HepG2 (cell line): ENCODE measurements around the gene RNASE13. TPM values are rescaled to one million over a fixed set of nuclear protein-coding genes. Genes with fewer than 3 reads are reported as not detected.
A peak's percentile ranks its signal among the peaks of the same experiment; 100 is the strongest.

Source experiments
- AKNA ChIP-seq: sonication (generic); formaldehyde crosslinking; IDR thresholded peaks from 2 replicates; pipeline ENCODE4 v1.4.0; 2020; ENCODE audit warnings: missing genetic modification reagents, borderline replicate concordance
- ARID2 ChIP-seq: sonication (generic); formaldehyde crosslinking; IDR thresholded peaks from 2 replicates; pipeline ENCODE4 v1.8.1; 2022; ENCODE audit warnings: mild to moderate bottlenecking, missing genetic modification reagents, borderline replicate concordance
- ATF1 ChIP-seq: IDR thresholded peaks from 2 replicates; pipeline ENCODE4 v1.6.1; 2016; ENCODE audit warnings: mild to moderate bottlenecking, control low read depth
- BORCS8-MEF2B ChIP-seq: sonication (generic); formaldehyde crosslinking; IDR thresholded peaks from 2 replicates; pipeline ENCODE4 v1.8.0; 2022; ENCODE audit warnings: mild to moderate bottlenecking, missing genetic modification reagents
- CENPX ChIP-seq: sonication (generic); formaldehyde crosslinking; IDR thresholded peaks from 2 replicates; pipeline ENCODE4 v1.9.0; 2021; ENCODE audit warnings: mild to moderate bottlenecking, missing genetic modification reagents, moderate library complexity
- CSRNP2 ChIP-seq: sonication (generic); formaldehyde crosslinking; conservative IDR thresholded peaks from 2 replicates; pipeline ENCODE4 v1.8.0; 2022; ENCODE audit warnings: low read depth, missing genetic modification reagents
- DR1 ChIP-seq: sonication (generic); formaldehyde crosslinking; IDR thresholded peaks from 2 replicates; pipeline ENCODE4 v1.8.0; 2021; ENCODE audit warnings: mild to moderate bottlenecking, missing genetic modification reagents, inconsistent platforms
- KLF12 ChIP-seq: sonication (generic); formaldehyde crosslinking; IDR thresholded peaks from 2 replicates; pipeline ENCODE4 v1.4.0; 2020; ENCODE audit warnings: missing genetic modification reagents, borderline replicate concordance
- LCORL ChIP-seq, 2 experiments: fragments of 450-650 bp in 1 of 2; sonication (generic) in 1 of 2; formaldehyde crosslinking in 1 of 2; IDR thresholded peaks; 2 replicates each; pipeline versions ENCODE4 v1.5.0 to v1.6.1; 2017 to 2020; ENCODE audit warnings: antibody characterized with exemption in 1 of 2, missing genetic modification reagents in 1 of 2
- NFKB2 ChIP-seq: sonication (generic); formaldehyde crosslinking; IDR thresholded peaks from 2 replicates; pipeline ENCODE4 v1.4.0; 2020; ENCODE audit warnings: missing genetic modification reagents, borderline replicate concordance
- NFYC ChIP-seq: IDR thresholded peaks from 2 replicates; pipeline ENCODE4 v1.6.1; 2016; ENCODE audit warnings: missing genetic modification reagents, missing compliant biosample characterization
- SIX1 ChIP-seq: sonication (generic); formaldehyde crosslinking; IDR thresholded peaks from 2 replicates; pipeline ENCODE4 v1.4.0; 2020; ENCODE audit warnings: missing genetic modification reagents, borderline replicate concordance
- SMAD9 ChIP-seq: sonication (generic); formaldehyde crosslinking; IDR thresholded peaks from 2 replicates; pipeline ENCODE4 v1.5.1; 2020; ENCODE audit warnings: mild to moderate bottlenecking, missing genetic modification reagents
- ZMAT3 ChIP-seq: sonication (generic); formaldehyde crosslinking; conservative IDR thresholded peaks from 2 replicates; pipeline ENCODE4 v1.7.0; 2021; ENCODE audit warnings: missing genetic modification reagents
- ZNF33A ChIP-seq: sonication (generic); formaldehyde crosslinking; IDR thresholded peaks from 2 replicates; pipeline ENCODE4 v1.5.1; 2020; ENCODE audit warnings: missing genetic modification reagents, mild to moderate bottlenecking, moderate library complexity, borderline replicate concordance
- ZNF761 ChIP-seq: sonication (generic); formaldehyde crosslinking; conservative IDR thresholded peaks from 2 replicates; pipeline ENCODE4 v1.4.0; 2020; ENCODE audit warnings: mild to moderate bottlenecking, missing genetic modification reagents
- polyA plus RNA-seq, 8 experiments: library from polyadenylated mRNA; depleted of rRNA in 3 of 8; stranded (reverse) in 7 of 8; unstranded in 1 of 8; fragments of >200 nt; fragmentation: Illumina TruSeq in 4 of 8; extraction: Trizol in 4 of 8; gene quantifications; 2 replicates each; pipeline versions ENCODE4 v1.2.1 to v1.2.3, GENCODE V29; 2011 to 2016; ENCODE audit warnings: low read depth in 4 of 8, missing spikeins in 1 of 8, mixed read lengths in 1 of 8; ENCODE audit not compliant: insufficient read depth in 1 of 8
- total RNA-seq, 5 experiments: library from RNA; depleted of rRNA; stranded (reverse); fragments of >200 nt; fragmentation: Illumina TruSeq; extraction: Trizol; gene quantifications; 2 replicates each; pipeline ENCODE4 v1.2.3, GENCODE V29; 2016; ENCODE audit warnings: low read depth in 1 of 5
- TF ChIP-seq, protein P1 (sequence below): sonication (generic); formaldehyde crosslinking; IDR thresholded peaks from 2 replicates; pipeline ENCODE4 v1.9.0; 2021; ENCODE audit warnings: mild to moderate bottlenecking, missing genetic modification reagents

The RNASE13 gene
- total and polyA plus RNA-seq, 2 of the 13 experiments (the other 11 are each of a cell fraction or from before 2014, with no cell fraction given) = 1.0 TPM; not detected in 1

GRCh38 chr14:21043974-21044618 is 9.5 kb upstream of the RNASE13 start (continued):
- TF ChIP-seq, protein P1, sequence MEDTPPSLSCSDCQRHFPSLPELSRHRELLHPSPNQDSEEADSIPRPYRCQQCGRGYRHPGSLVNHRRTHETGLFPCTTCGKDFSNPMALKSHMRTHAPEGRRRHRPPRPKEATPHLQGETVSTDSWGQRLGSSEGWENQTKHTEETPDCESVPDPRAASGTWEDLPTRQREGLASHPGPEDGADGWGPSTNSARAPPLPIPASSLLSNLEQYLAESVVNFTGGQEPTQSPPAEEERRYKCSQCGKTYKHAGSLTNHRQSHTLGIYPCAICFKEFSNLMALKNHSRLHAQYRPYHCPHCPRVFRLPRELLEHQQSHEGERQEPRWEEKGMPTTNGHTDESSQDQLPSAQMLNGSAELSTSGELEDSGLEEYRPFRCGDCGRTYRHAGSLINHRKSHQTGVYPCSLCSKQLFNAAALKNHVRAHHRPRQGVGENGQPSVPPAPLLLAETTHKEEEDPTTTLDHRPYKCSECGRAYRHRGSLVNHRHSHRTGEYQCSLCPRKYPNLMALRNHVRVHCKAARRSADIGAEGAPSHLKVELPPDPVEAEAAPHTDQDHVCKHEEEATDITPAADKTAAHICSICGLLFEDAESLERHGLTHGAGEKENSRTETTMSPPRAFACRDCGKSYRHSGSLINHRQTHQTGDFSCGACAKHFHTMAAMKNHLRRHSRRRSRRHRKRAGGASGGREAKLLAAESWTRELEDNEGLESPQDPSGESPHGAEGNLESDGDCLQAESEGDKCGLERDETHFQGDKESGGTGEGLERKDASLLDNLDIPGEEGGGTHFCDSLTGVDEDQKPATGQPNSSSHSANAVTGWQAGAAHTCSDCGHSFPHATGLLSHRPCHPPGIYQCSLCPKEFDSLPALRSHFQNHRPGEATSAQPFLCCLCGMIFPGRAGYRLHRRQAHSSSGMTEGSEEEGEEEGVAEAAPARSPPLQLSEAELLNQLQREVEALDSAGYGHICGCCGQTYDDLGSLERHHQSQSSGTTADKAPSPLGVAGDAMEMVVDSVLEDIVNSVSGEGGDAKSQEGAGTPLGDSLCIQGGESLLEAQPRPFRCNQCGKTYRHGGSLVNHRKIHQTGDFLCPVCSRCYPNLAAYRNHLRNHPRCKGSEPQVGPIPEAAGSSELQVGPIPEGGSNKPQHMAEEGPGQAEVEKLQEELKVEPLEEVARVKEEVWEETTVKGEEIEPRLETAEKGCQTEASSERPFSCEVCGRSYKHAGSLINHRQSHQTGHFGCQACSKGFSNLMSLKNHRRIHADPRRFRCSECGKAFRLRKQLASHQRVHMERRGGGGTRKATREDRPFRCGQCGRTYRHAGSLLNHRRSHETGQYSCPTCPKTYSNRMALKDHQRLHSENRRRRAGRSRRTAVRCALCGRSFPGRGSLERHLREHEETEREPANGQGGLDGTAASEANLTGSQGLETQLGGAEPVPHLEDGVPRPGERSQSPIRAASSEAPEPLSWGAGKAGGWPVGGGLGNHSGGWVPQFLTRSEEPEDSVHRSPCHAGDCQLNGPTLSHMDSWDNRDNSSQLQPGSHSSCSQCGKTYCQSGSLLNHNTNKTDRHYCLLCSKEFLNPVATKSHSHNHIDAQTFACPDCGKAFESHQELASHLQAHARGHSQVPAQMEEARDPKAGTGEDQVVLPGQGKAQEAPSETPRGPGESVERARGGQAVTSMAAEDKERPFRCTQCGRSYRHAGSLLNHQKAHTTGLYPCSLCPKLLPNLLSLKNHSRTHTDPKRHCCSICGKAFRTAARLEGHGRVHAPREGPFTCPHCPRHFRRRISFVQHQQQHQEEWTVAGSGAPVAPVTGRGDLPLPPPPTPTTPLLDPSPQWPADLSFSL (CRISPR knock-in tag) = no peak
- TF ChIP-seq NFKB2 (CRISPR knock-in tag) (0 out of 2 replicates have a peak, but pooled peaks have one; percentile 33), CSRNP2 (CRISPR knock-in tag) (no peak), ZNF761 (0 out of 2 replicates have a peak, but pooled peaks have one; percentile 68), CENPX (no peak), ZNF33A (CRISPR knock-in tag) (no peak), AKNA (CRISPR knock-in tag) (no peak), SMAD9 (CRISPR knock-in tag) (no peak), BORCS8-MEF2B (CRISPR knock-in tag) (no peak), ZMAT3 (peak; percentile 45; the same call in 1 of the 2 replicates), ARID2 (CRISPR knock-in tag) (no peak), NFYC (CRISPR knock-in tag) (no peak), ATF1 (0 out of 2 replicates have a peak, but pooled peaks have one; percentile 13), DR1 (CRISPR knock-in tag) (no peak), SIX1 (CRISPR knock-in tag) (no peak), LCORL (IDR thresholded peaks at IDR 0.05) (no peak), LCORL (CRISPR knock-in tag; IDR thresholded peaks at IDR 0.05) (no peak), KLF12 (CRISPR knock-in tag) (no peak)
